ENCODE data around the gene WDR33.
A peak's percentile ranks its signal among the peaks of the same experiment; 100 is the strongest.

The WDR33 gene

GRCh38 chr2:127713562-127713961 lies 97.4 kb downstream of the WDR33 start:
- no peak for DNase-seq

DNA sequence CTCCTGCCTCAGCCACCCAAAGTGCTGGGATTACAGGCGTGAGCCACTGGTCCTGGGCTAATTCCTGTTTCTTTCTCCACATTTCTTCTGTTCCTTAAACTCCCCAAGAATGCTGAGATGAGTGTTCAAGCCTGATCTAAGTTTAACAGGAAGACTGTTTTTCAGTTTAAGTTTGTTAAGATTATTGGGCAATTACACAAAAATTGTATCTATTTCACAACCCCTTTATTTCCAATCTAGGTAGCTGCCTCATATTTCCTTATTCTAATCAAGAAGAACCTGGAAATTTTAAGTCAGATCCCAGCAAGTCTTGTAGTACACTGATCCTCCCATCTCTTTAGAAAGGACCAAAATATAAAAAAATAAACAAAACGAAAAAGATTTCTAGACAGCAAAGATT lies 98.0 kb downstream of the WDR33 start:
- DNase-seq: no peak

DNA sequence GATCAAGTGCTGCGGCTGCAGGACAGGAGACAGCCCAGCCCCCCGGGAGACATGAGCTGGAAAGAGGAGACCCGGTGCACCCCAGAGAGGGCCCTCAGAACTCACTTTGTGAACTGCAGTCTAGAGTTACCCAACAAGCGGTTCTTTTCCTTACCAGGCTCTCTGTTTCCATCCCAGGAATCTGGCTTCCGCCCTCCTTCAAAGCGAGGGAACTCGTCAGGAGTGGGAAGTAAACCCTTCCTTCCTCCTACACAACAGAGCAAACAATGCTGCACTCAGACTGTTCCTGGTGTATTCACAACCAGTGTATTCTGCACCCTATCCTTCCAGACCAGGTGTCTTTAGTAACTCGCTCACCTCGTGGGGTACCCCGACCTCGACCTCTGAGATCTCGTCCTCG lies 101.6 kb downstream of the WDR33 start:
- no peak for DNase-seq

GRCh38 chr2:127707890-127708648 lies 102.9 kb downstream of the WDR33 start:
- no peak for DNase-seq

GRCh38 chr2:127706215-127706990 lies 104.6 kb downstream of the WDR33 start:
- no peak for DNase-seq

- no peak for DNase-seq
These were observed 105.4 kb downstream of the WDR33 start for GRCh38 chr2:127705391-127706065.

DNA sequence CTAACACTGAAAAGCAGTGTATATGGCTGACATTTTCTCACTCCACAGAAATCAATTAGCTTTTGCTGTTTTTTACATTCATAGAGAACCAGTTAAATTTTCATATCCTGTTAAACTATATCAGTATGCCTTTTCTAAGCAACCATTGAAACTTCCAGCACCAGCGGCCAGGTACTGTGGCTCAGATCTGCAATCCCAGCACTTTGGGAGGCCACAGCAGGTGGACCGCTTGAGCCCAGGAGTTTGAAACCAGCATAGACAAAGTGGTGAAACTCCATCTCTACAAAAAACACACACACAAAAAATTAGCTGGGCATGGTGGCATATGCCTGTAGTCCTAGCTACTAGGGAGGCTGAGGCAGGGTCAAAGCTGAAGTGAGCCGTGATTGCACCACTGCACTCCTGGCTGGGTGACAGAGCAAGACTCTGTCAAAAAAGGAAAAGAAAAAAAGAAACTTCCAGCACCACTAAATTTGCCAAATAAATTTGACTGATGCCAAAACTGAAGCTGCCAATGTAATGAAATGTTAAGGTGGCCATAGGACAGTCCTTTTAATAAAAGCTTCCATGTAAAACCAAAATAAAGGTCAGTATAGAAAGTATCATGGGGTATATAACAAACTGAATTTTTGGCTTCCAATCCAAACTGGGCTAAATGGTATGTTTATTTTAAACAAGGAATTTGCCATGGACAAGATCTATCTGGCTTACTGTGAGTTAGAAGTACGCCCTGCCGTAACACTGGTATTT lies 106.2 kb downstream of the WDR33 start:
- DNase-seq: no peak

- DNase-seq: no peak
These were observed 107.7 kb downstream of the WDR33 start for GRCh38 chr2:127703282-127703681.

DNA sequence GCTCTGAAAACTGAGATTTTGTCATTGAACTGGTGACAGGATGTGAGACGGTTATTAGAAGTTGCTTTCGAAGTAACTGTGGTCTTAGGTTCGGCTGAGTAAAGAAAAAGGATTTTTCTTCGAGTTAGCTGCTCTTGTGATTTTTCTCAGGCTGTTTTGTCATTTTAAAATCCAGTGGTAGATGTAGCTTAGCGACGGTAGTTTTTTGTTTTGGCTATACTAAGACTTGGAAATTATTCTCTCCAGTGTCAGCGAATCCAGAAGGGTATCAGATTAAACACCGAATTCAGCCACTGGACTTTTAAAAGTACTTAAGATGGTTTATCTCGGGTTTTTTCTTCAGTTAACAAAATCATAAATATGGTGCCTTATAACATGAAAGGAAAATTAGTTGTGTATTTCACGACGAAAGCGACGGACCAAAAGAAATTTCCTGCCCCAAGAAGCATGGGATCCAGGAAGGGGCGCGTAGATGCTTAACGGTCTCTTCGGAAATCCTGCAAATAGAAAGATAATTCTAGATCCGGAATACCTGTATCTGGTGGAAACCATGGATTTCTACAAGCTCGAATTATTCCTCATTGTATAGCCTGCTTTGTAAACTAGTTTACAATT lies 108.5 kb downstream of the WDR33 start:
- DNase-seq: no peak

DNA sequence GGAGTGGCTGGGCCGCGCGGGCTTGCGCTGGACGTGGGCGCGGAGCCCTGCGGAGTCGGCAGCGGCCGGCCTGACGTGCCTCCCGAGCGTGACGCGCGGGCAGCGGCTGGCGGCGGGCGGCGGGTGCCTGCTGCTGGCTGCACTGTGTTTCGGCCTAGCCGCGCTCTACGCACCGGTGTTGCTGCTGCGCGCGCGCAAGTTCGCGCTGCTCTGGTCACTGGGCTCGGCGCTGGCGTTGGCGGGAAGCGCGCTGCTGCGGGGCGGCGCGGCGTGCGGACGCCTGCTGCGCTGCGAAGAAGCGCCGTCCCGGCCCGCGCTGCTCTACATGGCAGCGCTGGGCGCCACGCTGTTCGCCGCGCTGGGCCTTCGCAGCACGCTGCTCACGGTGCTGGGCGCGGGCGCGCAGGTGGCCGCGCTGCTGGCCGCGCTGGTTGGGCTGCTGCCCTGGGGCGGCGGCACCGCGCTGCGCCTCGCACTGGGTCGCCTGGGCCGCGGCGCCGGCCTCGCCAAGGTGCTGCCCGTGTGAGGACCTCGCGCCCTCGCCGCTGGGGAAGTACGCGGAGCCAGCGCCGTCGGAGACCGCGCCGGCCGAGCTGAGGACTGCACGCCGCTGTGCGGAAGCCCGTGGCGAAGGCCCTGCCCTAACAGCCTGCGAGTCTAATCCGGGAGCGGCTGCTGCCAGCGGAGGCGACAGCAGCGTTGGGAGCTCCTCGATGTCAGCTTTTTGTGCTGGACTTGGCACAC lies 109.1 kb downstream of the WDR33 start:
- peak; percentile 82 to 85 for DNase-seq

DNA sequence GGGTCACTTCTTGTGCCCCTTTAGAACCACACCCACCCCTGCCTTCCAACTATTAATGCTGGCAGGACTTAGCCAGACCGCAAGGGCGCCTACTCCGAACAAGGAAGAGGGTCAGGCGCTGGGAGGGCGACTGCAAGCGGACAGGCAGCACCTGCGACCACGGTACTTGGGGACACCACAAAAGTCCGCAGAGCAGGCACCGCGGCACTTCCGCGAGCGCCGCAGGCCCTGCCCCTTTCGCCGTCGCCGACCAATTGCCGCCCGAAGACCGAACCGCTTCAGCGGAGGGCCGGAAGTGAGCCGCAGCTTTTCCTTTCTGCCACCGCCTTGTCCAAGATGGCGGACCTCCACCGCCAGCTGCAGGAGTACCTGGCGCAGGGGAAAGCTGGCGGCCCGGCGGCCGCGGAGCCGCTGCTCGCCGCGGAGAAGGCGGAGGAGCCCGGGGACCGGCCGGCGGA lies 109.7 kb downstream of the WDR33 start, which contains the start of gene SFT2D3:
Gene SFT2D3 (plus strand): TSS at position 305 of the 458 bp plus-strand sequence. CDS start 32 bp downstream, at position 337.
- peak; percentile 90 to 92 for DNase-seq

DNA sequence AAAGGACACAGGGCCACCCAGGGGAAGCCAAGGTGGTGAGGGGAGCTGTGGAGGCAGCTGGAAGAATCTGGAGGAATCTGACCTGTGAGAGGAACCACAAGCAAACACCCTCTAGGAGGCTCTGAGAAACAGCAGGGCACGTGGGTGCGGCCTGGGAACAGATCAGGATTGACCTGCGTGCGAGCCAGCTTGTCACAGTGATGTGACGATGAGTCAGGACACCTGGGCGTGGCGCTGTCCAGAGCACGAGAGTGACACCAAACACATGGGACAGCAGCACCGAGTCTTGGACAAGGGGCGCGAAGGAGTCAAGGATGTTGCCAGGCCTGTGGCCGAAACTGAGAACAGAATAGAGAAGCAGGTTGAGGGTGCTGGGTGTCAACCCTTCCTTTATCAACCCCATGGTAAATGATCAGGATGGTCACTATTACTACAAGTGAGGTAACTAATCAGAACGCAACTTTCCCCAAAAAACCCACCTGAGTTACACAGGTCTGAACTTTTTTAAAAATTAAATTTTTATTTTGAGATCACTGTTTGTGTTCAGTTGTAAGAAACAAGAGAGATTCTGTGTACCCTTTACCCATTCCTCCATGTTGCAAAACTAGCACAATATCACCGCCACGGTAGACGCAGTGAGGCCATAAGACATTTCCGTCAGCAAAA lies 110.3 kb downstream of the WDR33 start:
- DNase-seq: peak; percentile 38 to 87

DNA sequence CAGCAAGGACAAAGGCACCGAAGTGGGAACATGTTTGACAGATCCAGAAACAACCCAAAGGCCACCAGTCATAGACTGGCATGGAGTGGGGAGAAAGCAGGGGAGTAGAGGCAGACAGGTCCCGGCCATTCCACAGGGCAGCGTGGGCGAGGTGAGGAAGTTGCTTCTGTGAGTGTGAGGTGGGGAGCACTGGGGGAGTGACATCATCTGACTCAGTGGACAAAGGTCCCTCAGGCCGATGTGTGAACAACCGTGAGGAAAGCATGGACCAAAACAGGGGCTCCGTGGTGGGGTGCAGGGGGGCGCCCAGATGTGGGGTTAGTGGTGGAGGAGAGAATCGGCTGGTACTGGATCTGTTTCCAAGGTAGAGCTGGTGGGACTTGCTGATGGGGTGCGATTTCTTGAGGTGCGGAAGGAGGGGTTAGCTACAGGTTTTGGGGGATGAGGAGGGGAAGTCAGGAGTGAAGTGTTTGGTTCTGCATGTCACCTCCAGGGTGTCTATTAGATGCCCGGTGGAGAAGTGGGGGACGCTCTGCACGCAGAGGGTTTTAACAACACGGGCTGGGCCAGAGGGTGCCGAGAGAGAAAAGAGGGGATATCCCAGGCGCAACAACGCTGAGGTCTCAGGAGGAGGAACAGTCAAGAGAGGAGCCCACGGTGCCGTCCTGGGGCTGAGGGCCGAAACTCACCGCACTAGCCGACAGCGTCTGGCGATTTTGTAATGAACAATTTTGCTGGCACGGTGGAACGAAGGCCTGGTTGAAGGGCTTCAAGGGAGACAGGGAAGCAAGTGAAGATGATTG lies 112.2 kb downstream of the WDR33 start:
- DNase-seq: no peak

DNA sequence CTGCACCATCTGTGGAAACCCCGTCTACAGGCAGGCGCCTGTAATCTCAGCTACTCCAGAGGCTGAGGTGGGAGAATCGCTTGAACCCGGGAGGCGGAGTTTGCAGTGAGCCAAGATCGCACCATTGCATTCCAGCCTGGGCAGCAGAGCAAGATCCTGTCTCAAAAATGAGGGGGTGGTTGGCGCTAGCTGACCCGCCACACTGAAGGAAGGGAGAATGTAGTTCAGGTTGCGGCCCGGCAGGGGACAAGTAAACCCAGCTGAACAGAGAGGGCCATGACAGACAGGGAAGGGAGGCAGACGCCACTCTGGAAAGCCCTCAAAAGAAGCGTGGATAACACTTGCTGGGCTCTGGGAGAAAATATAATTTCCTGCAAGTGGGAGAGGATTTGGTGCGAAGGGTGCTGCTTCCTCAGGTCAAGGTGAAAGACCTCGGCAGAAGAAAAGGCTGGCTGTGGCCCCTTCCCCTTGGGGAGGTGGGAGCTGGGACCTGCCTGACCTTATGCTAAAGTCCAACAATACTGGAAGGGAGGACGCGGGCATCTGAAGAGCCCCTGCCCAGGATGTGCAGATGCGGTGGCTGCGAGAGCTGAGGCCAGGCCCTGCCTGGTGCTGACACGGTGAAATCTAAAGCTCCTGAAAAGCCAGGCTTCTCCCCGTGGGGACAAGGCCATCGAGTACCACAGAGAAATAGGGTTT lies 113.3 kb downstream of the WDR33 start:
- no peak for DNase-seq

DNA sequence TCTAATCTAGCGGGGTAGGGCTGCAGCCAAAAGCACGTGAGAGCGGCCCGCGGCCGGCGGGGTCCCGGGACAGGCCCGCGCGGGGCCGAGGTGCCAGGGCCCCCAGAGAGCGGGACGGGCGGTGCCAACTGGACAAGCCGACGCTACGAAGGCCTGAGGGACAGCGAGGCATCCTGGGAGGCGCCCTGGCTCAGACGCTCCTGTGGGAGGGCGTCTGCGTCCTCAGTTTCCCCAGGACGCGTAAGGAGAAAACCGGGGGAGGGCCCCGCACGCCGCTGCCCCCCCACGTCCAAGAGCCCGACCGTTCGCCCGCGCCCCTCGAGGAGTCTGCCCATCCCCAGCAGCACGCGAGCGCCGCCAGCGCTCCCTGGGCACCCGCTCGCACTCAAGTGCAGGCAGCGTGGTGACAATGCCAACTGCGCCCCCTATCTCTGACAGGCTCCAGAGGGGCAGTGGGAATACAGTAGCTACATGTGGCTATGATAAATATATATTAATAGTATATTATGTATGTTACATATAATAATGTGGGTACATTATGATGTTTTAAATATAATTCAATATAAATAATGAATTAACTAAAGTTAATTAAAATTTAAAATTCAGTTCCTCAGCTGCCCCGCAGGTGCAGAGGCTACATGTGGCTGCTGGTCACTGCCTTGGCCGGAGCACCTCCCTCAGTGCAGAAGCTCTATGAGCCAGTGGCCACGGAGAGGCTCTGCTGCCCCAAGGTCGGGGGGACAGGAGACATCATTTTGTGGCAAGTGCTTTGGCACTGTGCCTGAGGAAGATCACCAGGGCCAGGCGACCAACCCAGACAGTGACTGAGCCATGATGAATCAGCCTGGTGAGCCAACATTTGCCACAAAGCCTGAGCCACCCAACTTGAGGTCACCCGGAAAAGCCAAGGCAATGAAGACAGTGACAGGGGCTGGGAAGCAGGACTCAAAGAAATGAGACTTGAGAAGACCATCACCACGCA lies 115.2 kb downstream of the WDR33 start:
- DNase-seq: peak in 1 of 2 donors; percentile 59

DNA sequence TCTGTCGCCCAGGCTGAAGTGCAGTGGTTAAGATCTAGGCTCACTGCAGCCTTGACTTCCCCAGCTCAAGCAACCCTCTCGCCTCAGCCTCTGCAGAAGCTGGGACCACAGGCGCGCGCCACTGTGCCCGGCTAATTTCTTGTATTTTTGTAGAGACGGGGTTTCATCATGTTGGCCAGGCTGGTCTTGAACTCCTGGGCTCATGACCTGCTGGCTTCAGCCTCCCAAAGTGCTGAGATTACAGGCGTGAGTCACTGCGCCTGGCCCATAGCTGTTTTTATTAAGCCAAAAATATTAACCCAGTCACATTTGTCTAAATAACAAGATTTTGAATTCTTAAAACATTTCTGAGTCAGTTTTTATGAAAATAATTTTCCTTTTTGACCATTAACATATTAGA lies 116.0 kb downstream of the WDR33 start:
- DNase-seq: no peak

- no peak for DNase-seq
These were observed 120.3 kb downstream of the WDR33 start for GRCh38 chr2:127690696-127691095.

- no peak for DNase-seq
These were observed 122.6 kb downstream of the WDR33 start for GRCh38 chr2:127688405-127688804.
